ENCODE measurements around the gene SMARCA4.

DNA sequence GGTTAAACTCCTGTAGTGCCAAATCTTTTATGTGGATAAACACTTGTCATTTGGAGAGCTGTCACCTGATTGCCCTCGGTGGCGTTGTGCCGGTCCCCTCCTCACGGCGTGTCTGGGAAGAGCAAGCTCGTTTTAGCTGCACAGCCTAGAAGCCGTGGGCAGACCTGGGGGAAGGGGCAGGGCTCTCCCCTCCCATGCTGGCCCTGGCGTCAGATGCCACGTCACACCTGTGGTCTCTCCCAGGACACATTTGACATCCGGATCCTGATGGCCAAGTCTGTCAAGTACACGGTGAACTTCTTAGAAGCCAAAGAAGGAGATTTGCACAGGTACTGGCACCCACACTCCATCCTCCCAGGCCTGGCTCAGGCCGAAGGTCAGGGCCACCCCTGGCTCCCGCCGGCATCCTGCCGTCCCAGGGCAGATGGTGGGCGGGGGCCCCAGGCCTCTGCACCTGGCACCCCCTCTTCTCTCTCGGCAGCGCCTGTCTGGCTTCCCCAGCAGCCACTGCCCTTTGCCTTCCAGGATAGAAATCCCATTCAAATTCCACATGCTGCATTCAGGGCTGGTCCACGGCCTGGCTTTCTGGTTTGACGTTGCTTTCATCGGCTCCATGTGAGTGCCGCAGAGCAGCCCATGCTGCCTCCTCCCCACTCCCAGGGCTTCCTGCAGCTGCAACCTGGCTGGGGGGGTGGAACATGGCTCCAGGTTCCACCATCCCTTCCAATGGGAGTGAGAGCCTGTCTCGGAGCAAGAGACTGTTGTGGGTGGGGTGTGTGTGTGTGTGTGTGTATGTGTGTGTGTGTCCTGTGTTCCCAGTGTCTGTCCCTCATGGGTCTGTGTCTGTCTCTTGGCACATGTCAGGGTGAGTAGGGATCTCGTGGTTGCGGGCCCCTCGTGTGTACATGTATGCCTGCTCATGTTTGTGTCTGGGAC, 41.2 kb upstream of the SMARCA4 start:
- no peak for TF ChIP-seq POLR2A (IDR thresholded peaks at IDR 0.05; ENCODE audit: low read length)
- TF ChIP-seq GATA1 (IDR thresholded peaks at IDR 0.05; ENCODE audit: low read depth, low read length), result no peak
